Karpas-422 (cell line): ENCODE data around the gene ENGASE. TPM values are rescaled to one million over a fixed set of nuclear protein-coding genes. Genes with fewer than 3 reads are reported as not detected.
A peak's percentile ranks its signal among the peaks of the same experiment; 100 is the strongest.

Source experiments
- DNase-seq: peaks from one replicate; pipeline ENCODE4 v3.0.0-alpha.2; 2015
- H2AFZ ChIP-seq: fragments of 200-600 bp; sonication (generic); 2 replicates; pipeline ENCODE4 v1.6.1; 2014; ENCODE audit warnings: antibody characterized with exemption, low read length, mixed read lengths
- H3K27ac ChIP-seq: fragments of 200-600 bp; sonication (generic); 2 replicates; pipeline ENCODE4 v1.5.1; 2014; ENCODE audit warnings: mild to moderate bottlenecking, low read length, moderate library complexity
- H3K27me3 ChIP-seq: fragments of 200-600 bp; sonication (generic); 2 replicates; pipeline ENCODE4 v1.6.1; 2014; ENCODE audit warnings: low read length, mixed read lengths
- H3K36me3 ChIP-seq: fragments of 200-600 bp; sonication (generic); 2 replicates; pipeline ENCODE4 v1.6.1; 2014; ENCODE audit warnings: low read length, mixed read lengths; ENCODE audit not compliant: insufficient read depth
- H3K4me1 ChIP-seq: fragments of 200-600 bp; sonication (generic); 2 replicates; pipeline ENCODE4 v1.6.1; 2014; ENCODE audit warnings: mild to moderate bottlenecking, low read length, mixed read lengths
- H3K4me2 ChIP-seq: fragments of 200-600 bp; sonication (generic); 2 replicates; pipeline ENCODE4 v1.6.1; 2014; ENCODE audit warnings: low read length, low read depth, mild to moderate bottlenecking; ENCODE audit not compliant: poor library complexity, severe bottlenecking
- H3K4me3 ChIP-seq: fragments of 200-600 bp; sonication (generic); 2 replicates; pipeline ENCODE4 v1.5.1; 2014; ENCODE audit warnings: mild to moderate bottlenecking, antibody characterized with exemption, low read length, mixed read lengths
- H3K79me2 ChIP-seq: fragments of 200-600 bp; sonication (generic); 2 replicates; pipeline ENCODE4 v1.6.1; 2014; ENCODE audit warnings: mild to moderate bottlenecking, low read length, mixed read lengths
- H3K9ac ChIP-seq: fragments of 200-600 bp; sonication (generic); 2 replicates; pipeline ENCODE4 v1.6.0; 2014; ENCODE audit warnings: low read length
- H3K9me2 ChIP-seq: fragments of 200-600 bp; sonication (generic), shearing (Covaris generic); replicated peaks from 2 replicates; pipeline ENCODE4 v1.6.0; 2014; ENCODE audit warnings: mild to moderate bottlenecking, low read length, moderate library complexity; ENCODE audit not compliant: insufficient read depth
- H3K9me3 ChIP-seq: fragments of 300-700, 200-600 bp; sonication (generic); 2 replicates; pipeline ENCODE4 v1.6.1; 2014; ENCODE audit warnings: low read length, mixed read lengths
- H4K20me1 ChIP-seq: fragments of 200-600 bp; sonication (generic); 2 replicates; pipeline ENCODE4 v1.6.1; 2014; ENCODE audit warnings: mild to moderate bottlenecking, antibody characterized with exemption, low read length, low read depth; ENCODE audit not compliant: insufficient read depth
- total RNA-seq: library from RNA; depleted of rRNA; stranded (reverse); fragments of >200 nt; shearing (Covaris generic); gene quantifications from 2 replicates; pipeline ENCODE4 v1.2.3, GENCODE V29; 2014; ENCODE audit warnings: low replicate concordance

Gene ENGASE
- total RNA-seq, 1 experiment from 2014 or later: 11.0 TPM

DNA sequence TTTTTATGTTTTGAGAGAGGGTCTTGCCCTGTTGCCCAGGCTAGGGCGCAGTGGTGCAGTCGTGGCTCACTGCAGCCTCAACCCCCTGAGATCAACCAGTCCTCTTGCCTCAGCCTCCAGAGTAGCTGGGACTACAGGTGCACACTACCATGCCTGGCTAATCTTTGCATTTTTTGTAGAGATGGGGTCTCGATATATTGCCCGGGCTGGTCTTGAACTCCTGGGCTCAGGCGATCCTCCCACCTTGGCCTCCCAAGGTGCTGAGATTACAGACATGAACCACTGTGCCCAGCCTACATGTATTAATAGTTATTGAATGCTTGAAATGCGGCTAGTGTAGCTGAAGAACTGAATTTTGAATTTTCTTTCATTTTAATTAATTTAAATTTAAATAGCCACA, 38.4 kb upstream of the ENGASE start:
- no peaks in the 10 kb centered on the region for H3K27me3 ChIP-seq
- H3K4me3 ChIP-seq: no peak overlapping the region
- H3K36me3 ChIP-seq: no peaks in the 10 kb centered on the region
- no peak for DNase-seq
- H3K9me2 ChIP-seq: no peaks in the 10 kb centered on the region
- H3K9ac ChIP-seq: no peak overlapping the region
- H4K20me1 ChIP-seq: no peaks in the 10 kb centered on the region
- H3K79me2 ChIP-seq: no peaks in the 10 kb centered on the region
- no peak overlapping the region for H3K4me2 ChIP-seq
- H3K9me3 ChIP-seq: no peaks in the 10 kb centered on the region
- peaks cover 4% of the 10 kb centered on the region; the same call in 1 of the 2 replicates for H3K4me1 ChIP-seq
- H3K27ac ChIP-seq: no peak overlapping the region
- no peak overlapping the region for H2AFZ ChIP-seq

DNA sequence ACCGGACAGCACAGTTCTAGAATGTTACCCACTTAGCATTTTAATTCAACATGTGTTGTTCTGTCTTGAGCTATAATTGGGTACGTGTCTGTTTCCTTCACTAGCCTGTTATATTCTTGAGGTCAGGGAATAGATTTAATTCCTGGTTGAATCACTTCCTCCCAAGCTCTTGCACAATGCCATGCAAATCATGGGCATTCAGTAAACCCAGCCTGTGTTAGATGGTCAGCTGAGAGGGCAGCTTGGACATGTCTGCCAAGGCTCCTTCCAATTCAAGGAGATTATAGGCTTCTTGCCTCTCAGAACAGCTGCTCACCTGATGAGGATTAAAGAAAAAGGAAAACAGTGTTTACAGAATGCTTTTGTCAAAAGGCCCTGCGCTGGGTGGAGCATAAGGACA, 38.0 kb upstream of the ENGASE start:
- no peak for DNase-seq
- H3K4me2 ChIP-seq: no peak overlapping the region
- H3K9ac ChIP-seq: no peak overlapping the region

GRCh38 chr17:79038545-79039135, 36.0 kb upstream of the ENGASE start:
- Histone ChIP-seq H4K20me1 (no peaks in the 10 kb centered on the region), H3K36me3 (no peaks in the 10 kb centered on the region), H3K4me3 (no peak overlapping the region), H3K4me1 (peaks cover 4% of the 10 kb centered on the region; the same call in 1 of the 2 replicates), H3K27me3 (no peaks in the 10 kb centered on the region), H3K27ac (no peak overlapping the region), H3K9me3 (no peaks in the 10 kb centered on the region), H3K9ac (no peak overlapping the region), H3K9me2 (no peaks in the 10 kb centered on the region), H3K79me2 (no peaks in the 10 kb centered on the region), H3K4me2 (no peak overlapping the region), H2AFZ (no peak overlapping the region)
- no peak for DNase-seq

More for the DNA sequence above, 38.0 kb upstream of the ENGASE start:
- no peaks in the 10 kb centered on the region for H3K27me3 ChIP-seq
- no peaks in the 10 kb centered on the region for H3K9me3 ChIP-seq
- H3K27ac ChIP-seq: no peak overlapping the region
- no peak overlapping the region for H3K4me3 ChIP-seq
- peaks cover 4% of the 10 kb centered on the region; the same call in 1 of the 2 replicates for H3K4me1 ChIP-seq
- H2AFZ ChIP-seq: no peak overlapping the region
- H3K79me2 ChIP-seq: no peaks in the 10 kb centered on the region
- H3K36me3 ChIP-seq: no peaks in the 10 kb centered on the region
- H3K9me2 ChIP-seq: no peaks in the 10 kb centered on the region
- no peaks in the 10 kb centered on the region for H4K20me1 ChIP-seq

DNA sequence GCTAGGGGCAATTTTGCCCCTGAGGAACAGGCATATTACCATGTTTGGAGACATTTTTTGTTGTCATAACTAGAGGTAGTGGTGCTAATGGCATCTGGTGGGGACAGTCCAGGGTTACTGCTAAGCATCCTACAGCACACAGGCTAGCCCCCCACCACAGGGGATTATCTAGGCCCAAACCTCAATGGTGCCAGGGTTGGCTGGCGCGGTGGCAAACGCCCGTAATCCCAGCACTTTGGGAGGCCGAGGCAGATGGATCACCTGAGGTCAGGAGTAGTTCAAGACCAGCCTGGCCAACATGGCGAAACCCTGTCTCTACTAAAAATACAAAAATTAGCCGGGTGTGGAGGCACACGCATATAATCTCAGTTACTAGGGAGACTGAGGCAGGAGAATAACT, 35.5 kb upstream of the ENGASE start:
- Histone ChIP-seq H4K20me1 (no peaks in the 10 kb centered on the region), H3K79me2 (no peaks in the 10 kb centered on the region), H3K27me3 (no peaks in the 10 kb centered on the region), H2AFZ (no peak overlapping the region), H3K4me1 (peaks cover 4% of the 10 kb centered on the region; the same call in 1 of the 2 replicates), H3K9ac (no peak overlapping the region), H3K9me3 (no peaks in the 10 kb centered on the region), H3K27ac (no peak overlapping the region), H3K4me2 (no peak overlapping the region), H3K9me2 (no peaks in the 10 kb centered on the region), H3K36me3 (no peaks in the 10 kb centered on the region), H3K4me3 (no peak overlapping the region)
- DNase-seq: no peak

GRCh38 chr17:79039886-79040285, 34.7 kb upstream of the ENGASE start:
- H3K79me2 ChIP-seq: no peaks in the 10 kb centered on the region

GRCh38 chr17:79041041-79041570, 33.5 kb upstream of the ENGASE start:
- Histone ChIP-seq H3K36me3 (no peaks in the 10 kb centered on the region), H3K9me3 (no peaks in the 10 kb centered on the region), H3K27ac (no peak overlapping the region), H3K4me3 (no peak overlapping the region), H3K27me3 (no peaks in the 10 kb centered on the region), H2AFZ (no peak overlapping the region), H3K79me2 (no peaks in the 10 kb centered on the region), H3K4me2 (no peak overlapping the region), H3K9ac (no peak overlapping the region), H3K9me2 (no peaks in the 10 kb centered on the region), H4K20me1 (no peaks in the 10 kb centered on the region), H3K4me1 (peaks cover 4% of the 10 kb centered on the region; the same call in 1 of the 2 replicates)
- DNase-seq: no peak

More at GRCh38 chr17:79039886-79040285, 34.7 kb upstream of the ENGASE start:
- H3K4me2 ChIP-seq: no peak overlapping the region
- peaks cover 4% of the 10 kb centered on the region; the same call in 1 of the 2 replicates for H3K4me1 ChIP-seq
- H3K36me3 ChIP-seq: no peaks in the 10 kb centered on the region
- no peak overlapping the region for H3K27ac ChIP-seq
- no peak for DNase-seq
- no peaks in the 10 kb centered on the region for H3K27me3 ChIP-seq
- no peaks in the 10 kb centered on the region for H3K9me3 ChIP-seq
- H2AFZ ChIP-seq: no peak overlapping the region
- H3K4me3 ChIP-seq: no peak overlapping the region
- no peaks in the 10 kb centered on the region for H4K20me1 ChIP-seq
- H3K9ac ChIP-seq: no peak overlapping the region
- H3K9me2 ChIP-seq: no peaks in the 10 kb centered on the region

DNA sequence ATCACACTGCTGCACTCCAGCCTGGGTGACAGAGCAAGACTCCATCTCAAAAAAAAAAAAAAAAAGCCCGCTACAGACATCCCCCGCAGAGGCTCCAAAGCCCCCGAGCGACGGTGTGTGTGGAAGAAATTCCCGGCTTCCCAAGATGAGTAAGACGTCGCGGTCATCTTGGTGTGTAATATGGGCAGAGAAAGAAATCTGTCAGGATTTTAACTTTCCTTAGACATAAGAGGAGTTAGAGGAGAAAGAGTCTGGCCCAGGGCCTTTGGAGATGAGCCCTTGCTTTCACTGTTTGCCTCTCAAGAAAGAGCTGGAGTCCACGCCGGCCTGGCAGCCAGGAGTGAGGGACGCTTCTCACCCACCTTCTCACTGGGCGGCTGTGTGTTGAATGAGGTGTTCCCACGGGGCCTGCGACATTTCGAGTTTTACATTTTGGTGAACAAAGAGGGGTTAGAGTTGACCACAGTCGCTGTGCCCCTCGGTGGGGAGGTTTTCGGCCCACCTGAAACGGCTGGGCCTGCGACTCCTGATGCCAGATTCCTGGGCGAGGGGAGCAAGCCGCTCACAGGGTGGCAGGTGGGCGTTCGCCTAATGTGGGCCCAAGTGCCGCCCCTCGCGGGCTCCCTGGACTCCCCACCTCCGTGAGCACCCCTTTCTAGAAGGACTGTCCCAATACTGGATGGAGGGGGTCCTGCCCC, 32.8 kb upstream of the ENGASE start:
- Histone ChIP-seq H3K27me3 (no peaks in the 10 kb centered on the region), H3K9ac (no peak overlapping the region), H3K9me3 (no peaks in the 10 kb centered on the region), H3K27ac (no peak overlapping the region), H3K4me1 (peaks cover 4% of the 10 kb centered on the region; the same call in 1 of the 2 replicates), H3K9me2 (no peaks in the 10 kb centered on the region), H2AFZ (no peak overlapping the region), H3K4me3 (no peak overlapping the region), H3K79me2 (no peaks in the 10 kb centered on the region), H3K4me2 (no peak overlapping the region), H4K20me1 (no peaks in the 10 kb centered on the region), H3K36me3 (no peaks in the 10 kb centered on the region)
- DNase-seq: no peak

DNA sequence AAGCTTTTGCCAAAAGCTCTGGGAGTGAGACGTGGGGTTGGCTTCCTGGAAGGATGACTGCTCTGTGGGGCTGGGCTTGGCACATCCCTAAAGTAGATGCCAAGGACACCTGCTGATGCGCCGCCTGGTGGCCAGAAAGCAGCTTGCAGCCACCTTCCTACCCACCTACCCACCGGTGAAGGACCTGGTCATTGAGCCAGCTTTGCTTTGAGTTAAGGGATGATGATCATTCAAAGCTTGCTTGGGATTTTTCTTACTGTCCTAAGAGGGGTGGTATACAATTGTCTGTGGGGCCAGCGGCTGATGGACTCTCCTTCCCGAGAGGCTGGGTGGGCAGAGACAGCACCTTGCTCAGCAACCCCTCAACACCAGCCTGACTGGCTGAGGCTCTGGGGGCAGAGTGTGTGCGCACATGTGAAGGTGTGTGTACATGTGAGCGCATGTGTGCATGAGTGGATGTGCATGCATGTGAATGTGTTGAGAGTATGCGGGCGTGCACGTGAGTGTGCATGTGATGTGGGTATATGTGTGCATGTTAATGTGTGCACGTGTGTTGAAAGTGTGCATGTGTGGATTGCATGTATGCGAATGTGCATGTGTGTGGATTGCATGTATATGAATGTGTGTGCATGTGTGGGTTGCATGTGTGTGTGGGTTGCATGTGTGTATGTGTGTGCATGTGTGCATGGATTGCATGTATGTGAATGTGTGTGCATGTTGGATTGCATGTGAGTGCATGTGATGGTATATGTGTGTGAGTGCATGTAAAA, 32.0 kb upstream of the ENGASE start:
- H3K4me3 ChIP-seq: no peak overlapping the region
- H4K20me1 ChIP-seq: no peaks in the 10 kb centered on the region
- H3K27ac ChIP-seq: no peak overlapping the region
- no peaks in the 10 kb centered on the region for H3K27me3 ChIP-seq
- H3K4me2 ChIP-seq: no peak overlapping the region
- no peaks in the 10 kb centered on the region for H3K36me3 ChIP-seq
- H3K4me1 ChIP-seq: peaks cover 4% of the 10 kb centered on the region; the same call in 1 of the 2 replicates
- H3K9me3 ChIP-seq: no peaks in the 10 kb centered on the region
- peak; percentile 88 for DNase-seq
- H3K79me2 ChIP-seq: no peaks in the 10 kb centered on the region
- H3K9me2 ChIP-seq: no peaks in the 10 kb centered on the region
- H2AFZ ChIP-seq: no peak overlapping the region
- no peak overlapping the region for H3K9ac ChIP-seq
